HepG2 (cell line): ENCODE results near the gene ZNF281.

Experiments used
- GATAD2A ChIP-seq: IDR thresholded peaks from 2 replicates; pipeline ENCODE4 v1.6.1; 2016
- GPBP1L1 ChIP-seq: sonication (generic); formaldehyde crosslinking; IDR thresholded peaks from 2 replicates; pipeline ENCODE4 v1.5.0; 2020; ENCODE audit warnings: mild to moderate bottlenecking, missing genetic modification reagents
- GTF2F1 ChIP-seq: fragments of 150-350 bp; IDR thresholded peaks from 2 replicates; pipeline ENCODE4 v1.6.1; 2014; ENCODE audit warnings: low read length
- HHEX ChIP-seq: IDR thresholded peaks from 2 replicates; pipeline ENCODE4 v1.6.1; 2016; ENCODE audit warnings: control low read depth
- ZNF382 ChIP-seq: sonication (generic); formaldehyde crosslinking; IDR thresholded peaks from 2 replicates; pipeline ENCODE4 v1.5.0; 2020; ENCODE audit warnings: missing genetic modification reagents, mild to moderate bottlenecking, borderline replicate concordance
- TF ChIP-seq, protein P1 (sequence below): sonication (generic); formaldehyde crosslinking; IDR thresholded peaks from 2 replicates; pipeline ENCODE4 v1.5.0; 2020; ENCODE audit warnings: mild to moderate bottlenecking, missing genetic modification reagents, moderate library complexity

DNA sequence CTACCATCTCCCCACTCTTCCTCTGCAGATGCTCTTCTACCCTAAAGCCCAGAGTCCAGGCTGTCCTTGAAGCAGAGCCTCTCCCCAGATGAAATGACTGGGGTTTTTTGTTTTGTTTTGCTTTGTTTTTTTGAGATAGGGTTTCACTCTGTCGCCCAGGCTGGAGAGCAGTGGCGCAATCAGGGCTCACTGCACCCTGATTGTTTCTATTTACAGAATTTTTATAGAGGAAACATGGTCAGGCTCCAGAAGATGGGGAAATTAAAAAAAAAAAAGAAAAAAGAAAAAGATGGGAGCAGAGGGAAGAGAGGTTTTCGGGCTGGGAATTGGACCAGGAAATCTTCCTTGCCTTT lies 43.7 kb upstream of the ZNF281 start:
- TF ChIP-seq GATAD2A (CRISPR knock-in tag) (no peak), GTF2F1 (no peak), GPBP1L1 (no peak), HHEX (no peak), ZNF382 (CRISPR knock-in tag) (no peak)
- TF ChIP-seq, protein P1, sequence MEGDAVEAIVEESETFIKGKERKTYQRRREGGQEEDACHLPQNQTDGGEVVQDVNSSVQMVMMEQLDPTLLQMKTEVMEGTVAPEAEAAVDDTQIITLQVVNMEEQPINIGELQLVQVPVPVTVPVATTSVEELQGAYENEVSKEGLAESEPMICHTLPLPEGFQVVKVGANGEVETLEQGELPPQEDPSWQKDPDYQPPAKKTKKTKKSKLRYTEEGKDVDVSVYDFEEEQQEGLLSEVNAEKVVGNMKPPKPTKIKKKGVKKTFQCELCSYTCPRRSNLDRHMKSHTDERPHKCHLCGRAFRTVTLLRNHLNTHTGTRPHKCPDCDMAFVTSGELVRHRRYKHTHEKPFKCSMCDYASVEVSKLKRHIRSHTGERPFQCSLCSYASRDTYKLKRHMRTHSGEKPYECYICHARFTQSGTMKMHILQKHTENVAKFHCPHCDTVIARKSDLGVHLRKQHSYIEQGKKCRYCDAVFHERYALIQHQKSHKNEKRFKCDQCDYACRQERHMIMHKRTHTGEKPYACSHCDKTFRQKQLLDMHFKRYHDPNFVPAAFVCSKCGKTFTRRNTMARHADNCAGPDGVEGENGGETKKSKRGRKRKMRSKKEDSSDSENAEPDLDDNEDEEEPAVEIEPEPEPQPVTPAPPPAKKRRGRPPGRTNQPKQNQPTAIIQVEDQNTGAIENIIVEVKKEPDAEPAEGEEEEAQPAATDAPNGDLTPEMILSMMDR (CRISPR knock-in tag) = no peak
